SU-DHL-6 (cell line): Measurements from ENCODE around the gene SDR39U1.

ENCODE experiments used
- H2AFZ ChIP-seq: fragments of 200-600 bp; sonication (generic); 2 replicates; pipeline ENCODE4 v1.6.1; 2014; ENCODE audit warnings: low read depth, mild to moderate bottlenecking, moderate library complexity, mixed read lengths, antibody characterized with exemption, low read length; ENCODE audit not compliant: severe bottlenecking
- H3F3A ChIP-seq: fragments of 200-600 bp; shearing (Covaris generic); 2 replicates; pipeline ENCODE4 v1.6.0; 2016; ENCODE audit warnings: antibody characterized with exemption, mild to moderate bottlenecking; ENCODE audit not compliant: insufficient read depth
- H3K27ac ChIP-seq: fragments of 200-600 bp; sonication (generic); 2 replicates; pipeline ENCODE4 v1.5.1; 2016; ENCODE audit warnings: low read depth, mild to moderate bottlenecking, low read length, moderate library complexity, mixed read lengths
- H3K27me3 ChIP-seq: fragments of 200-600 bp; sonication (generic), shearing (Covaris generic); 2 replicates; pipeline ENCODE4 v1.6.0; 2014; ENCODE audit warnings: mild to moderate bottlenecking, low read length
- H3K36me3 ChIP-seq: fragments of 200-600 bp; sonication (generic); 2 replicates; pipeline ENCODE4 v1.6.1; 2014; ENCODE audit warnings: mild to moderate bottlenecking, low read length, mixed read lengths
- H3K4me2 ChIP-seq: fragments of 300-600, 200-600 bp; shearing (Covaris generic), sonication (generic); 2 replicates; pipeline ENCODE4 v1.6.0; 2014; ENCODE audit warnings: low read length, low read depth, mild to moderate bottlenecking; ENCODE audit not compliant: poor library complexity, severe bottlenecking
- H3K4me3 ChIP-seq: fragments of 200-600 bp; sonication (generic); 2 replicates; pipeline ENCODE4 v1.5.1; 2014; ENCODE audit warnings: antibody characterized with exemption, low read length, mild to moderate bottlenecking, mixed read lengths; ENCODE audit not compliant: insufficient read depth, poor library complexity, severe bottlenecking
- H3K79me2 ChIP-seq: fragments of 200-600 bp; sonication (generic); 2 replicates; pipeline ENCODE4 v1.6.1; 2014; ENCODE audit warnings: mild to moderate bottlenecking, low read length, moderate library complexity; ENCODE audit not compliant: insufficient read depth
- H3K9ac ChIP-seq: fragments of 200-600 bp; sonication (generic); 2 replicates; pipeline ENCODE4 v1.7.0; 2014; ENCODE audit warnings: mild to moderate bottlenecking, low read length
- H3K9me2 ChIP-seq: fragments of 200-600 bp; sonication (generic); replicated peaks from 2 replicates; pipeline ENCODE4 v1.6.1; 2014; ENCODE audit warnings: low read length; ENCODE audit not compliant: insufficient read depth
- H3K9me3 ChIP-seq: fragments of 200-600 bp; sonication (generic); 2 replicates; pipeline ENCODE4 v1.6.1; 2014; ENCODE audit warnings: low read length, mixed read lengths; ENCODE audit not compliant: insufficient read depth
- H4K20me1 ChIP-seq: fragments of 200-600 bp; sonication (generic); 2 replicates; pipeline ENCODE4 v1.6.1; 2014; ENCODE audit warnings: low read depth, mild to moderate bottlenecking, antibody characterized with exemption, low read length, moderate library complexity, mixed read lengths
- CTCF ChIP-seq: fragments of 200-600 bp; sonication (generic); IDR thresholded peaks from one replicate; pipeline ENCODE4 v1.5.1; 2017; ENCODE audit warnings: antibody characterized with exemption, mild to moderate bottlenecking, low read length, moderate library complexity; ENCODE audit not compliant: insufficient read depth, poor library complexity, severe bottlenecking
- EZH2phosphoT487 ChIP-seq: fragments of 200-600 bp; sonication (generic), shearing (Covaris generic); conservative IDR thresholded peaks from 2 replicates; pipeline ENCODE4 v1.6.1; 2018; ENCODE audit warnings: mild to moderate bottlenecking, antibody characterized with exemption, low read length, moderate library complexity, mixed read lengths

SDR39U1 gene

GRCh38 chr14:24463017-24463883 is 20.7 kb upstream of the SDR39U1 start:
- Histone ChIP-seq H3K9ac (no peak overlapping the region), H3K27me3 (no peaks in the 10 kb centered on the region), H3K4me3 (no peak overlapping the region), H3K27ac (no peak overlapping the region), H3K4me2 (no peak overlapping the region), H2AFZ (no peak overlapping the region), H4K20me1 (no peaks in the 10 kb centered on the region), H3K36me3 (no peaks in the 10 kb centered on the region), H3K79me2 (no peaks in the 10 kb centered on the region), H3K9me2 (no peaks in the 10 kb centered on the region), H3F3A (no peaks in the 10 kb centered on the region), H3K9me3 (no peaks in the 10 kb centered on the region)
- TF ChIP-seq CTCF (no peak), EZH2phosphoT487 (no peak)

DNA sequence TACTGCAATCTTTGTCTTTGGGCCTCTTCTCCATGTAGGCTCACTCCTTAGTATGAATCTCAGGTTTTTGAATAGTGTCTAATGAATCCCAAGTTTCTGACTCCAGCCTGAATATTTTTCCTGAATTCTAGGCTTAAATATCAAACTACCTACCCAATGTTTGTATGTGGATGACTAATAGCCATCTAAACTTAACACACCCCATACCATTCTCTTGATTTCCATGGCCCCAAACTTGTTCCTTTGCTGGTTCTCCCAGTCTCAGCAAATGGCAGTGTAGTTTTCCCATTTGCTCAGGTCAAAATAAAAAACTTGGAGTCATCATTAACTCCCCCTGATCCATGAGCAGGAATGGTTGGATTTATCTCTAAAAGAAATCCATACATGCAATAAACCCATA is 18.8 kb upstream of the SDR39U1 start:
- no peak overlapping the region for H3K9ac ChIP-seq
- no peaks in the 10 kb centered on the region for H3K9me2 ChIP-seq
- H3K36me3 ChIP-seq, result no peaks in the 10 kb centered on the region
- H3K27ac ChIP-seq, result no peak overlapping the region
- no peaks in the 10 kb centered on the region for H3F3A ChIP-seq
- no peak overlapping the region for H2AFZ ChIP-seq
- no peaks in the 10 kb centered on the region for H3K79me2 ChIP-seq
- no peaks in the 10 kb centered on the region for H3K27me3 ChIP-seq
- H3K4me3 ChIP-seq, result no peak overlapping the region
- no peak for TF ChIP-seq CTCF
- no peak for TF ChIP-seq EZH2phosphoT487
- no peak overlapping the region for H3K4me2 ChIP-seq
- H4K20me1 ChIP-seq, result no peaks in the 10 kb centered on the region
- no peaks in the 10 kb centered on the region for H3K9me3 ChIP-seq

GRCh38 chr14:24459331-24459730 is 16.8 kb upstream of the SDR39U1 start:
- no peak overlapping the region for H3K27ac ChIP-seq
- H3K4me2 ChIP-seq, result no peak overlapping the region

More at GRCh38 chr14:24459331-24459730, 16.8 kb upstream of the SDR39U1 start:
- no peaks in the 10 kb centered on the region for H3K9me2 ChIP-seq
- TF ChIP-seq CTCF (no peak), EZH2phosphoT487 (no peak)
- no peak overlapping the region for H3K4me3 ChIP-seq
- no peaks in the 10 kb centered on the region for H4K20me1 ChIP-seq
- H3K27me3 ChIP-seq, result no peaks in the 10 kb centered on the region
- H3K9ac ChIP-seq, result no peak overlapping the region
- H3K36me3 ChIP-seq, result no peaks in the 10 kb centered on the region
- H2AFZ ChIP-seq, result no peak overlapping the region
- no peaks in the 10 kb centered on the region for H3K79me2 ChIP-seq
- H3F3A ChIP-seq, result no peaks in the 10 kb centered on the region
- no peaks in the 10 kb centered on the region for H3K9me3 ChIP-seq
